Measurements from ENCODE around the gene FGL2. TPM values are rescaled to one million over a fixed set of nuclear protein-coding genes. Genes with fewer than 3 reads are reported as not detected.
"Not testable (repeated sequence)": the region's sequence is repeated elsewhere in the genome, so short reads cannot be mapped to it uniquely, and the experiment has no call there.

Gene FGL2
- total RNA-seq, 1 donor from 2014 or later = 6.0 TPM

GRCh38 chr7:77219701-77220331 is 20.2 kb upstream of the FGL2 start:
- intact Hi-C loops (cut with DNase I); DNase-seq (ENCODE audit: low spot score): not testable (repeated sequence)

GRCh38 chr7:77217474-77218185 is 18.0 kb upstream of the FGL2 start:
- DNase-seq (ENCODE audit: low spot score) = no peak
- intact Hi-C loops (cut with DNase I) = no loop called here

GRCh38 chr7:77216181-77216845 is 16.7 kb upstream of the FGL2 start:
- intact Hi-C loops (cut with DNase I) = no loop called here
- no peak for DNase-seq (ENCODE audit: low spot score)

- intact Hi-C loops (cut with DNase I) = no loop called here
- DNase-seq (ENCODE audit: low spot score) = no peak
Measured at GRCh38 chr7:77209479-77210139, 10.0 kb upstream of the FGL2 start.

- no peak for DNase-seq (ENCODE audit: low spot score)
- intact Hi-C loops (cut with DNase I) = no loop called here
Measured at GRCh38 chr7:77208416-77208815, 8.8 kb upstream of the FGL2 start.

GRCh38 chr7:77205706-77206105 is 6.1 kb upstream of the FGL2 start:
- intact Hi-C loops (cut with DNase I) = no loop called here
- no peak for DNase-seq (ENCODE audit: low spot score)

GRCh38 chr7:77202481-77202976 is 2.9 kb upstream of the FGL2 start:
- no peak for DNase-seq (ENCODE audit: low spot score)
- intact Hi-C loops (cut with DNase I) = no loop called here

- intact Hi-C loops (cut with DNase I) = no loop called here
- DNase-seq (ENCODE audit: low spot score) = no peak
Measured at GRCh38 chr7:77200542-77200941, 923 bp upstream of the FGL2 start.

- intact Hi-C loops (cut with DNase I) = no loop called here
- DNase-seq (ENCODE audit: low spot score) = no peak
Measured at GRCh38 chr7:77197141-77197540, 2.5 kb downstream of the FGL2 start.

GRCh38 chr7:77188731-77189437 is 10.7 kb downstream of the FGL2 start:
- intact Hi-C loops (cut with DNase I) = no loop called here
- DNase-seq (ENCODE audit: low spot score) = no peak

- DNase-seq (ENCODE audit: low spot score) = no peak
- intact Hi-C loops (cut with DNase I) = no loop called here
Measured at GRCh38 chr7:77185866-77186265, 13.8 kb downstream of the FGL2 start.

GRCh38 chr7:77184990-77185389 is 14.6 kb downstream of the FGL2 start:
- DNase-seq (ENCODE audit: low spot score) = no peak
- intact Hi-C loops (cut with DNase I) = no loop called here

- intact Hi-C loops (cut with DNase I) = no loop called here
- no peak for DNase-seq (ENCODE audit: low spot score)
Measured at GRCh38 chr7:77184463-77184862, 15.2 kb downstream of the FGL2 start.

- intact Hi-C loops (cut with DNase I) = no loop called here
- no peak for DNase-seq (ENCODE audit: low spot score)
Measured at GRCh38 chr7:77182261-77182660, 17.4 kb downstream of the FGL2 start.

GRCh38 chr7:77181734-77182133 is 17.9 kb downstream of the FGL2 start:
- intact Hi-C loops (cut with DNase I) = no loop called here
- no peak for DNase-seq (ENCODE audit: low spot score)

- intact Hi-C loops (cut with DNase I) = no loop called here
- DNase-seq (ENCODE audit: low spot score) = no peak
Measured at GRCh38 chr7:77181015-77181595, 18.5 kb downstream of the FGL2 start.

- DNase-seq (ENCODE audit: low spot score); intact Hi-C loops (cut with DNase I): not testable (repeated sequence)
Measured at GRCh38 chr7:77178024-77178423, 21.6 kb downstream of the FGL2 start.

GRCh38 chr7:77177321-77177904 is 22.2 kb downstream of the FGL2 start:
- intact Hi-C loops (cut with DNase I); DNase-seq (ENCODE audit: low spot score): not testable (repeated sequence)

GRCh38 chr7:77175274-77175800 is 24.3 kb downstream of the FGL2 start:
- DNase-seq (ENCODE audit: low spot score); intact Hi-C loops (cut with DNase I): not testable (repeated sequence)

Data from cardiac septum (tissue), 1 donor.